Measurements from ENCODE around the gene NOS3.

NOS3 gene

DNA sequence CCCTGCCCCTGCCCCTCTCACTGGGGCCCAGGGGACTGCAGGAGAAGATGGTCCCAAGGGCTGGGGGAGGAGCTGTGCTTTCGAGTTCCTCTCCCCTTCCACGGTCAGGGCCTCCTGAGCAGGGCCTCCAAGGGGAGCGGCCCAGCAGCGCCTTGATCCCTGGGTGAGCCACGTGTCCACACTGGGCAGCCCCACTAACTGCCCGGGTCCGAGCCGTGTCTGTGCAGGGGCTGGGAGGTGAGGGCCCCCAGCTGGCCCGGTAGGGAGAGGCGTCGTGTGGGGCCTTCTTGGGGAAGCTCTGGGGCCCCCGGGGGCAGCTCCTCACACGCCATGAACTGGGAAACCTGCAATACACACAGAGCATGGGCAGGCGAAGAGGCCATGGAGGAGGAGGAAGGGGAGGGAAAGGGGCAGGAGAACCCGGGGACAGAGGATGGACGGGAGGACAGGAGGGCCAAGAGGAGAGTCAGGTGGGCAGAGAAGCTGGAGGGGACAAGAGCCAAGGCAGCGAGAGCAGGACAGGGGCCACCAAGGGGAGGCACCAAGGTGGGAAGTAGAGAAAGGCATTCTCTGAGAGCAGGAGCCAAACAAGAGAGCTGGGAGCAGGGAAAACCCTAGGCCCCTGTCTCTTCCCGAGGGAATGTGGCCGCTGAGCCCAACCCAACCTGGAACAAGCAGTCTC, 45.5 kb upstream of the NOS3 start:
- no peak overlapping the region for H3K4me3 ChIP-seq (ENCODE audit: low read depth, low read length)
- TF ChIP-seq, protein P1, sequence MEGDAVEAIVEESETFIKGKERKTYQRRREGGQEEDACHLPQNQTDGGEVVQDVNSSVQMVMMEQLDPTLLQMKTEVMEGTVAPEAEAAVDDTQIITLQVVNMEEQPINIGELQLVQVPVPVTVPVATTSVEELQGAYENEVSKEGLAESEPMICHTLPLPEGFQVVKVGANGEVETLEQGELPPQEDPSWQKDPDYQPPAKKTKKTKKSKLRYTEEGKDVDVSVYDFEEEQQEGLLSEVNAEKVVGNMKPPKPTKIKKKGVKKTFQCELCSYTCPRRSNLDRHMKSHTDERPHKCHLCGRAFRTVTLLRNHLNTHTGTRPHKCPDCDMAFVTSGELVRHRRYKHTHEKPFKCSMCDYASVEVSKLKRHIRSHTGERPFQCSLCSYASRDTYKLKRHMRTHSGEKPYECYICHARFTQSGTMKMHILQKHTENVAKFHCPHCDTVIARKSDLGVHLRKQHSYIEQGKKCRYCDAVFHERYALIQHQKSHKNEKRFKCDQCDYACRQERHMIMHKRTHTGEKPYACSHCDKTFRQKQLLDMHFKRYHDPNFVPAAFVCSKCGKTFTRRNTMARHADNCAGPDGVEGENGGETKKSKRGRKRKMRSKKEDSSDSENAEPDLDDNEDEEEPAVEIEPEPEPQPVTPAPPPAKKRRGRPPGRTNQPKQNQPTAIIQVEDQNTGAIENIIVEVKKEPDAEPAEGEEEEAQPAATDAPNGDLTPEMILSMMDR (IDR thresholded peaks at IDR 0.05; ENCODE audit: low read depth, low read length), result no peak

- TF ChIP-seq, protein P1 (IDR thresholded peaks at IDR 0.05; ENCODE audit: low read depth, low read length), result no peak
- H3K4me3 ChIP-seq (ENCODE audit: low read depth, low read length), result no peak overlapping the region
Observed at GRCh38 chr7:150945853-150946420, 44.9 kb upstream of the NOS3 start.

DNA sequence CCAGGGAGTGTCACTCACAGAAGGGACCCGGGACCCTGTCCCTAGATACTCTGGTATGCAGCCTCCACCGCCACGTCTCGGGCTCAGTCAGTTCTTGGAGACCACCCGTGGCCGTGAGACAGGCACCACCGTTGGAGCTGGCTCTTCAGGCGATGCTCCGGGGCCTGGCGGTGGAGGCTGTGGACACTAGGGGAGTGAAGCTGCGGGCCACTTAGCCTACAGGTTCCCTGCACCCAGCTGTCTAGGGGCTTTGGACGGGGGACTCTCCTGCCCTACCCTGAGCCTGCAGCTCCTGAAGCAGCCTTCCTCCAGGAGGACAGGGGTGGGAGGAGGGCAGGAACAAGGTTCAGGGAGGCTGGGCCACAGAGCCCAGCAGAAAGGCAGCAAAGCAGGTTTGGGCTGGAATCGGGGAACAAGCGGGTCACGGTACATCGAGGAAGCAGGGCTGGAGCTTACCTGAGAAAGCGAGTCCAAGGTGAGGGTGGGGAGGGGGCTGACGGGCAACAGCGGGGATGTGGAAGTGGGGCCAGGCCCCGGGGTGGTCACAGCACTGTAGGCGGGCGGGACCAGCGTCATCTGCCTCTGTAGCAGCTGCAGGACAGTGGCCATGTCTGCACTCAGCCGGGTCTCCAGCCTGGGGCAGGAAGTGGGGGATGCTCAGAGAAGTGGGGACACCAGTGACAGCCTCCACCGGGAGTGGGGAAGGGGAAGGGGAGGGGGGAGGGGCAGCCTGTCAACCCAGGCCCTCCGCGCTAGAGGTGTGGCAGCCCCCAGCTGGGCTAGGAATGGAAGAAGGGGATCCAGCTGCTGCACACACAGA, 44.2 kb upstream of the NOS3 start:
- TF ChIP-seq, protein P1 (IDR thresholded peaks at IDR 0.05; ENCODE audit: low read depth, low read length), result no peak
- no peak overlapping the region for H3K4me3 ChIP-seq (ENCODE audit: low read depth, low read length)

- TF ChIP-seq, protein P1 (IDR thresholded peaks at IDR 0.05; ENCODE audit: low read depth, low read length), result no peak
- no peak overlapping the region for H3K4me3 ChIP-seq (ENCODE audit: low read depth, low read length)
Observed at GRCh38 chr7:150947241-150947745, 43.5 kb upstream of the NOS3 start.

GRCh38 chr7:150947761-150948651, 42.8 kb upstream of the NOS3 start:
- TF ChIP-seq, protein P1 (IDR thresholded peaks at IDR 0.05; ENCODE audit: low read depth, low read length), result no peak
- no peak overlapping the region for H3K4me3 ChIP-seq (ENCODE audit: low read depth, low read length)

DNA sequence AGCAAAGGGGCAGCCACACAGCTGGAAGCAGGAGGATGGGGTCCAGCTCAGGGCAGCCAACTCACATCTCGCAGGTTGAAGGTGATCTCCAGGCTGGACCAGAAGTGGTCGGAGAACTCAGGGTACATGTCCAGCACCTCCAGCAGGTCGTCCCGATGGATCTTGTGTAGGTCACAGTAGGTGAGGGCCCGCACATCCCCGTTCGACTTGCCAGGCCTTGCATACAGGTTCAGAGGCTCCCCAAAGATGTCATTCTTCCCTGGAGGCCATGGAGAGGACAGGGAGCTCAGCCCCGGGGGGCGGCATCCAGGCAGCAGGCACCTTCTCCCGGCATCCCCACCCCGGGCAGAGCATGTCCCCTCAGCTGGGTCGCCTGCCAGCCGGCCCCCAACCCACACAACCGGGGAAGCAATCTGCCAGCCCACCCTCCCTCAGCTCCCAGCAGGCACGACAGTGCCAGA, 42.0 kb upstream of the NOS3 start:
- H3K4me3 ChIP-seq (ENCODE audit: low read depth, low read length), result no peak overlapping the region
- TF ChIP-seq, protein P1 (IDR thresholded peaks at IDR 0.05; ENCODE audit: low read depth, low read length), result no peak
